HepG2 (cell line): ENCODE data around the gene GGTA1. TPM values are rescaled to one million over a fixed set of nuclear protein-coding genes. Genes with fewer than 3 reads are reported as not detected.

Experiments
- ATAC-seq: fragments of 200-7000 bp; cut with Tn5 transposase; 3 replicates; pipeline ENCODE4 v1.9.1; 2020; ENCODE audit warnings: mild to moderate bottlenecking, moderate library complexity
- BruUV-seq: library from RNA; stranded (reverse); fragments of 400-500 nt; replicated peaks from 2 replicates; lab custom pipeline; 2021; lab: Mats Ljungman, UMichigan
- CTCF ChIA-PET: fragments of 300-600 bp; formaldehyde crosslinking; extraction: SDS; loops from one replicate; lab custom pipeline; 2021; ENCODE audit warnings: low total read pairs, inconsistent platforms, low intra/inter-chr PET ratio; lab: Yijun Ruan, JAX
- POLR2A ChIA-PET: fragments of 350-600 bp; sonication (Branson Sonifier 250); formaldehyde crosslinking; loops from one replicate; lab custom pipeline; 2020; ENCODE audit warnings: antibody characterized with exemption, inconsistent platforms; lab: Yijun Ruan, JAX
- DNase-seq: peaks from one replicate; pipeline ENCODE4 v3.0.0-alpha.2; 2015; ENCODE audit warnings: low spot score
- FAIRE-seq: peaks from 3 replicates; lab custom pipeline; 2011; peaks lifted over from hg19 to GRCh38; lab: Jason Lieb, UNC
- H2AFZ ChIP-seq: one replicate; pipeline ENCODE4 v1.6.1; 2011; ENCODE audit warnings: low read length, inconsistent platforms
- H3K27ac ChIP-seq: fragments of 300-600 bp; 3 replicates; pipeline ENCODE4 v1.8.0; 2011; ENCODE audit warnings: mixed run types, mild to moderate bottlenecking, mixed read lengths, low read length, inconsistent platforms; ENCODE audit not compliant: insufficient read depth; ENCODE audit errors: extremely low read length
- H3K27me3 ChIP-seq, 2 experiments: fragments of 200-600 bp in 1 of 2; 2 replicates in 1 of 2; 3 replicates in 1 of 2; pipeline versions ENCODE4 v1.6.0 to v1.8.0; 2011; ENCODE audit warnings: low read length in 2 of 2, mild to moderate bottlenecking in 2 of 2, moderate library complexity in 2 of 2, inconsistent platforms in 1 of 2; ENCODE audit not compliant: insufficient read depth in 2 of 2, control insufficient read depth in 1 of 2
- H3K36me3 ChIP-seq, 2 experiments: fragments of 200-600 bp in 1 of 2; replicated peaks in 1 of 2; 2 replicates in 1 of 2; 3 replicates in 1 of 2; pipeline versions ENCODE4 v1.5.1 to v1.8.0; 2011; ENCODE audit warnings: low read length in 2 of 2, inconsistent platforms in 1 of 2; ENCODE audit not compliant: insufficient read depth in 2 of 2, control insufficient read depth in 1 of 2
- H3K4me1 ChIP-seq: 2 replicates; pipeline ENCODE4 v1.5.1; 2012; ENCODE audit warnings: low read length, inconsistent platforms; ENCODE audit not compliant: insufficient read depth
- H3K4me2 ChIP-seq: 2 replicates; pipeline ENCODE4 v1.6.0; 2011; ENCODE audit warnings: low read depth, low read length, inconsistent platforms
- H3K4me3 ChIP-seq, 3 experiments: fragments of 200-600 bp in 1 of 3; sonication (generic), shearing (Covaris generic) in 1 of 3; replicated peaks in 1 of 3; 2 replicates each; pipeline ENCODE4 v1.5.1; 2011 to 2016; ENCODE audit warnings: low read length in 3 of 3, inconsistent platforms in 2 of 3, low read depth in 2 of 3, mild to moderate bottlenecking in 2 of 3, control low read depth in 1 of 3, mixed read lengths in 1 of 3; ENCODE audit not compliant: insufficient read depth in 1 of 3
- H3K79me2 ChIP-seq: one replicate; pipeline ENCODE4 v1.6.1; 2011; ENCODE audit warnings: low read length, inconsistent platforms; ENCODE audit not compliant: insufficient read depth
- H3K9ac ChIP-seq: 2 replicates; pipeline ENCODE4 v1.6.0; 2011; ENCODE audit warnings: mild to moderate bottlenecking, low read depth, low read length, inconsistent platforms; ENCODE audit not compliant: insufficient read depth
- H3K9me3 ChIP-seq: 2 replicates; pipeline ENCODE4 v1.5.1; 2012; ENCODE audit warnings: mild to moderate bottlenecking, low read length
- H4K20me1 ChIP-seq: 2 replicates; pipeline ENCODE4 v1.6.0; 2011; ENCODE audit warnings: inconsistent platforms, mild to moderate bottlenecking, low read length, moderate library complexity; ENCODE audit not compliant: insufficient read depth
- CEBPG ChIP-seq: IDR thresholded peaks from 2 replicates; pipeline ENCODE4 v1.6.1; 2016
- DPF2 ChIP-seq: sonication (generic); formaldehyde crosslinking; IDR thresholded peaks from 2 replicates; pipeline ENCODE4 v1.4.0; 2020; ENCODE audit warnings: mild to moderate bottlenecking, low read depth, missing genetic modification reagents, borderline replicate concordance
- GABPB1 ChIP-seq: IDR thresholded peaks from 2 replicates; pipeline ENCODE4 v1.6.1; 2016; ENCODE audit warnings: mild to moderate bottlenecking, missing genetic modification reagents, moderate library complexity, missing compliant biosample characterization
- MLLT10 ChIP-seq: sonication (generic); formaldehyde crosslinking; IDR thresholded peaks from 2 replicates; pipeline ENCODE4 v1.4.0; 2020; ENCODE audit warnings: missing genetic modification reagents
- PCBP2 ChIP-seq: fragments of 200-400 bp; formaldehyde crosslinking; optimal IDR thresholded peaks from 2 replicates; pipeline ENCODE3; 2018; ENCODE audit warnings: low read length, low read depth; ENCODE audit not compliant: poor library complexity, severe bottlenecking
- RFXANK ChIP-seq: IDR thresholded peaks from 2 replicates; pipeline ENCODE4 v1.6.1; 2016
- SKI ChIP-seq: fragments of 450-650 bp; IDR thresholded peaks from one replicate; pipeline ENCODE4 v1.6.1; 2018; ENCODE audit warnings: mild to moderate bottlenecking; ENCODE audit not compliant: partially characterized antibody
- SMC3 ChIP-seq: IDR thresholded peaks from 2 replicates; pipeline ENCODE4 v1.6.1; 2011; ENCODE audit warnings: low read length, improper control_type of control experiment
- SMYD3 ChIP-seq: sonication (generic); formaldehyde crosslinking; IDR thresholded peaks from 2 replicates; pipeline ENCODE4 v1.8.1; 2023; ENCODE audit warnings: mild to moderate bottlenecking, missing genetic modification reagents
- SRY ChIP-seq: sonication (generic); formaldehyde crosslinking; IDR thresholded peaks from 2 replicates; pipeline ENCODE4 v1.8.0; 2022; ENCODE audit warnings: mild to moderate bottlenecking, missing genetic modification reagents
- STAG1 ChIP-seq: sonication (generic); formaldehyde crosslinking; IDR thresholded peaks from 2 replicates; pipeline ENCODE4 v1.4.0; 2020; ENCODE audit warnings: missing genetic modification reagents
- ZNF232 ChIP-seq: sonication (generic); formaldehyde crosslinking; IDR thresholded peaks from 2 replicates; pipeline ENCODE4 v1.4.0; 2020; ENCODE audit warnings: missing genetic modification reagents, borderline replicate concordance
- ZNF331 ChIP-seq: sonication (generic); formaldehyde crosslinking; IDR thresholded peaks from 2 replicates; pipeline ENCODE4 v1.4.0; 2020; ENCODE audit warnings: missing genetic modification reagents
- ZNF383 ChIP-seq: sonication (generic); formaldehyde crosslinking; IDR thresholded peaks from 2 replicates; pipeline ENCODE4 v1.4.0; 2020; ENCODE audit warnings: missing genetic modification reagents, mild to moderate bottlenecking, borderline replicate concordance
- ZNF782 ChIP-seq: sonication (generic); formaldehyde crosslinking; IDR thresholded peaks from 2 replicates; pipeline ENCODE4 v1.4.0; 2020; ENCODE audit warnings: missing genetic modification reagents, mild to moderate bottlenecking, borderline replicate concordance
- ZSCAN29 ChIP-seq: sonication (generic); formaldehyde crosslinking; conservative IDR thresholded peaks from 2 replicates; pipeline ENCODE4 v1.4.0; 2020; ENCODE audit warnings: mild to moderate bottlenecking, missing genetic modification reagents
- ZSCAN30 ChIP-seq: sonication (generic); formaldehyde crosslinking; IDR thresholded peaks from 2 replicates; pipeline ENCODE4 v1.5.0; 2020; ENCODE audit warnings: mild to moderate bottlenecking, missing genetic modification reagents
- ZSCAN9 ChIP-seq: IDR thresholded peaks from 2 replicates; pipeline ENCODE4 v1.6.1; 2016; ENCODE audit warnings: borderline replicate concordance
- WGBS: methylation state at CpG from one replicate; pipeline ENCODE4 v1.1.6; 2017; ENCODE audit warnings: low lambda C conversion rate; 5-methylcytosine and 5-hydroxymethylcytosine counted together
- in situ Hi-C: cut with HindIII; loops from 2 replicates; pipeline ENCODE4 v1.10.0; 2017; ENCODE audit warnings: low pct_unique_long_range_greater_than_20kb; ENCODE audit not compliant: extremely low pct_ligation_motif_present
- intact Hi-C: fragments of 100-400 bp; cut with micrococcal nuclease; formaldehyde crosslinking; loops from one replicate; pipeline ENCODE4 v1.10.0; 2022; ENCODE audit not compliant: unreplicated experiment
- polyA plus RNA-seq, 8 experiments: library from polyadenylated mRNA; depleted of rRNA in 3 of 8; stranded (reverse) in 7 of 8; unstranded in 1 of 8; fragments of >200 nt; fragmentation: Illumina TruSeq in 4 of 8; extraction: Trizol in 4 of 8; gene quantifications; 2 replicates each; pipeline versions ENCODE4 v1.2.1 to v1.2.3, GENCODE V29; 2011 to 2016; ENCODE audit warnings: low read depth in 4 of 8, missing spikeins in 1 of 8, mixed read lengths in 1 of 8; ENCODE audit not compliant: insufficient read depth in 1 of 8
- total RNA-seq, 5 experiments: library from RNA; depleted of rRNA; stranded (reverse); fragments of >200 nt; fragmentation: Illumina TruSeq; extraction: Trizol; gene quantifications; 2 replicates each; pipeline ENCODE4 v1.2.3, GENCODE V29; 2016; ENCODE audit warnings: low read depth in 1 of 5
- TF ChIP-seq, protein P1 (sequence below): IDR thresholded peaks from 2 replicates; pipeline ENCODE4 v1.6.1; 2018; ENCODE audit warnings: missing genetic modification reagents
- TF ChIP-seq, protein P2 (sequence below): sonication (generic); formaldehyde crosslinking; IDR thresholded peaks from 2 replicates; pipeline ENCODE4 v1.5.0; 2020; ENCODE audit warnings: mild to moderate bottlenecking, missing genetic modification reagents, moderate library complexity

GGTA1 gene
- total and polyA plus RNA-seq, 2 of the 13 experiments (the other 11 are each of a cell fraction or from before 2014, with no cell fraction given) = not detected

DNA sequence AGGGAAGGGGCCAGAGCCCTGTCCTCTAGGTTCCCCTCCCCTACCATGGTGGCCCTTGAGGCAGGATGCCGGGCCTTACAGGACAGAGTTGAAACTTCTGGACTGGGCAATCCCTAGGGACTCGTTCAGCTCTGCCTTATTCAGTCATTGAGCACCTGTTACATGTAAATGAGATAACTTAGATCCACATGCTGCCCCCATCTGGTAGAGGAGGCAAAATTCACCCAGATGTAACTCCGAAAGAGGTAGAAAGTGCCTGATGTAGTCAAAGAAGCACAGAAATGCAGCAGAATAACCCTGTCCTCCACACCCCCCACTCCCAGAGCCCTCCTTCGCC lies 1.5 kb downstream of the GGTA1 start:
- no peak overlapping the region for H3K27ac ChIP-seq
- H3K4me2 ChIP-seq = peak overlapping the region; percentile 39; the same call in 1 of the 2 replicates
- FAIRE-seq (peak; percentile 61), ATAC-seq (peak; percentile 78), DNase-seq (peak; percentile 67)
- no peak overlapping the region for H2AFZ ChIP-seq
- ChIA-PET POLR2A (no interaction called here), CTCF (no interaction called here)
- H3K79me2 ChIP-seq = no peaks in the 10 kb centered on the region
- TF ChIP-seq RFXANK (CRISPR knock-in tag) = no peak
- TF ChIP-seq, protein P1, sequence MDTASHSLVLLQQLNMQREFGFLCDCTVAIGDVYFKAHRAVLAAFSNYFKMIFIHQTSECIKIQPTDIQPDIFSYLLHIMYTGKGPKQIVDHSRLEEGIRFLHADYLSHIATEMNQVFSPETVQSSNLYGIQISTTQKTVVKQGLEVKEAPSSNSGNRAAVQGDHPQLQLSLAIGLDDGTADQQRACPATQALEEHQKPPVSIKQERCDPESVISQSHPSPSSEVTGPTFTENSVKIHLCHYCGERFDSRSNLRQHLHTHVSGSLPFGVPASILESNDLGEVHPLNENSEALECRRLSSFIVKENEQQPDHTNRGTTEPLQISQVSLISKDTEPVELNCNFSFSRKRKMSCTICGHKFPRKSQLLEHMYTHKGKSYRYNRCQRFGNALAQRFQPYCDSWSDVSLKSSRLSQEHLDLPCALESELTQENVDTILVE (CRISPR knock-in tag) = no peak
- no peak for TF ChIP-seq GABPB1 (CRISPR knock-in tag)
- TF ChIP-seq DPF2 (CRISPR knock-in tag) = no peak
- TF ChIP-seq ZNF232 = peak; percentile 49; the same call in 1 of the 2 replicates
- no peak for TF ChIP-seq SMYD3 (CRISPR knock-in tag)
- TF ChIP-seq ZSCAN30 (CRISPR knock-in tag) = no peak
- no peak for TF ChIP-seq ZNF383
- TF ChIP-seq ZNF331 (CRISPR knock-in tag) = no peak
- TF ChIP-seq, protein P2, sequence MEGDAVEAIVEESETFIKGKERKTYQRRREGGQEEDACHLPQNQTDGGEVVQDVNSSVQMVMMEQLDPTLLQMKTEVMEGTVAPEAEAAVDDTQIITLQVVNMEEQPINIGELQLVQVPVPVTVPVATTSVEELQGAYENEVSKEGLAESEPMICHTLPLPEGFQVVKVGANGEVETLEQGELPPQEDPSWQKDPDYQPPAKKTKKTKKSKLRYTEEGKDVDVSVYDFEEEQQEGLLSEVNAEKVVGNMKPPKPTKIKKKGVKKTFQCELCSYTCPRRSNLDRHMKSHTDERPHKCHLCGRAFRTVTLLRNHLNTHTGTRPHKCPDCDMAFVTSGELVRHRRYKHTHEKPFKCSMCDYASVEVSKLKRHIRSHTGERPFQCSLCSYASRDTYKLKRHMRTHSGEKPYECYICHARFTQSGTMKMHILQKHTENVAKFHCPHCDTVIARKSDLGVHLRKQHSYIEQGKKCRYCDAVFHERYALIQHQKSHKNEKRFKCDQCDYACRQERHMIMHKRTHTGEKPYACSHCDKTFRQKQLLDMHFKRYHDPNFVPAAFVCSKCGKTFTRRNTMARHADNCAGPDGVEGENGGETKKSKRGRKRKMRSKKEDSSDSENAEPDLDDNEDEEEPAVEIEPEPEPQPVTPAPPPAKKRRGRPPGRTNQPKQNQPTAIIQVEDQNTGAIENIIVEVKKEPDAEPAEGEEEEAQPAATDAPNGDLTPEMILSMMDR (CRISPR knock-in tag) = peak; percentile 62
- no peak for TF ChIP-seq CEBPG (CRISPR knock-in tag)
- no peak for TF ChIP-seq ZNF782 (CRISPR knock-in tag)
- peak; percentile 46; the same call in 1 of the 2 replicates for TF ChIP-seq STAG1 (CRISPR knock-in tag)
- no peak for TF ChIP-seq ZSCAN29 (CRISPR knock-in tag)
- TF ChIP-seq ZSCAN9 (CRISPR knock-in tag) = no peak
- no peak for TF ChIP-seq SRY (CRISPR knock-in tag)
- no peak for TF ChIP-seq PCBP2
- TF ChIP-seq SKI = no peak
- peak; percentile 9; the same call in 1 of the 2 replicates for TF ChIP-seq SMC3
- TF ChIP-seq MLLT10 (CRISPR knock-in tag) = no peak
- intact Hi-C loops = no loop called here
- peaks cover 5 to 48% of the 10 kb centered on the region in 2 experiments for H3K27me3 ChIP-seq
- in situ Hi-C loops = no loop called here
- H3K4me1 ChIP-seq = peaks cover 21% of the 10 kb centered on the region
- H3K9me3 ChIP-seq = peaks cover 5% of the 10 kb centered on the region; the same call in 1 of the 2 replicates
- H3K4me3 ChIP-seq = no peak overlapping the region
- whole genome bisulfite sequencing = 0% methylated on average over 4 of the region's 4 CpGs
- no peak overlapping the region for H3K9ac ChIP-seq
- no peaks in the 10 kb centered on the region for H3K36me3 ChIP-seq
- BruUV-seq = no TSS peak
- peaks cover 5% of the 10 kb centered on the region; the same call in 1 of the 2 replicates for H4K20me1 ChIP-seq
